Gastroesophageal sphincter (tissue), 4 donors: ENCODE data around the gene GRM8. TPM values are rescaled to one million over a fixed set of nuclear protein-coding genes. Genes with fewer than 3 reads are reported as not detected.

Experiments
- ATAC-seq: fragments of 150-250 bp; one replicate; pipeline ENCODE4 v1.9.1; 2016; ENCODE audit warnings: mild to moderate bottlenecking, moderate library complexity
- H3K27ac ChIP-seq, 4 donors: fragments of 200-600 bp; sonication (generic) in 3 of 4; 1 replicate in 3 of 4; 2 replicates in 1 of 4; pipeline ENCODE4 v1.5.1; 2016 to 2019
- H3K27me3 ChIP-seq: fragments of 200-600 bp; sonication (generic); one replicate; pipeline ENCODE4 v1.5.1; 2019
- H3K36me3 ChIP-seq, 2 donors: fragments of 200-600 bp; sonication (generic); one replicate each; pipeline ENCODE4 v1.5.1; 2019; ENCODE audit warnings: control low read depth in 1 of 2
- H3K4me1 ChIP-seq, 3 donors: fragments of 200-600 bp; sonication (generic); 1 replicate in 2 of 3; 2 replicates in 1 of 3; pipeline ENCODE4 v1.5.1; 2016 to 2019; ENCODE audit warnings: control low read depth in 2 of 3
- H3K4me3 ChIP-seq, 2 donors: fragments of 200-600 bp; sonication (generic); one replicate each; pipeline ENCODE4 v1.5.1; 2019; ENCODE audit warnings: mild to moderate bottlenecking in 1 of 2, moderate library complexity in 1 of 2
- H3K9me3 ChIP-seq, 3 donors: fragments of 200-600 bp; sonication (generic); one replicate each; pipeline ENCODE4 v1.5.1; 2017 to 2019; ENCODE audit warnings: control low read depth in 2 of 3
- EP300 ChIP-seq: sonication (generic); formaldehyde crosslinking; IDR thresholded peaks from one replicate; pipeline ENCODE4 v1.6.1; 2017; ENCODE audit warnings: antibody characterized with exemption, mild to moderate bottlenecking
- POLR2A ChIP-seq, 2 donors: fragments of 450-650 bp; IDR thresholded peaks; one replicate each; pipeline ENCODE4 v1.6.1; 2017; ENCODE audit warnings: antibody characterized with exemption in 2 of 2, mild to moderate bottlenecking in 2 of 2, moderate library complexity in 1 of 2
- POLR2AphosphoS5 ChIP-seq: sonication (generic); formaldehyde crosslinking; IDR thresholded peaks from one replicate; pipeline ENCODE4 v1.6.1; 2017; ENCODE audit warnings: antibody characterized with exemption
- WGBS, 2 donors: methylation state at CpG; one replicate each; pipeline ENCODE4 v1.1.5; 2018; ENCODE audit warnings: low coverage in 1 of 2; 5-methylcytosine and 5-hydroxymethylcytosine counted together
- total RNA-seq, 4 donors: library from RNA; depleted of rRNA; stranded (reverse); fragments of >200 nt; gene quantifications; one replicate each; pipeline ENCODE4 v1.1.0, GENCODE V29; 2016
- TF ChIP-seq, protein P1 (sequence below), 4 experiments: fragments of 200-600 bp in 2 of 4; fragments of 450-650 bp in 2 of 4; sonication (generic) in 1 of 4; IDR thresholded peaks; one replicate each; pipeline ENCODE4 v1.5.1; 2017 to 2019; ENCODE audit warnings: antibody characterized with exemption in 4 of 4, mild to moderate bottlenecking in 2 of 4, moderate library complexity in 2 of 4

Gene GRM8
- total RNA-seq, 4 donors from 2014 or later, result 0.07 to 3.4 (median 0.93) TPM; not detected in 1

DNA sequence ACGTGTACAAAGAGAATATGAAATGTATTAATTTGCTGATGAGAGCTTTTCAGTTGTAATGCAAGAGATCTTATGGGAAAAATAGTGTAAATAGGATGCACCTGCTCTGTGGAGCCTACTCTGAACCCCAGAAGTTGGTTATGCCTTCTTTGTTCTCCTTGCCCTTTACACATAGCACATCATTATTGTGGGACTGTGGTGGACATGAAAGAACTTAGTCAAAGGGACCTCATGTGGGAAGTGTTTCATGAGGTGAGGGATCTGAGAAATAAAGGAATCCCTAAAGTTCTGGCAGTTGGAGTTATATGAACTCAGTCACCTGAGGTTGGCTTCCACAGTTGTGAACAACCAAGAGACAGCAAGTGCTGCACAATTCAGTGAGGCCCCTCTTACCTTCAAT lies 66.1 kb downstream of the GRM8 start:
- Histone ChIP-seq H3K36me3 (no peaks in the 10 kb centered on the region), H3K27me3 (peaks cover 6% of the 10 kb centered on the region), H3K4me1 (no peaks in the 10 kb centered on the region), H3K27ac (no peak overlapping the region), H3K9me3 (no peaks in the 10 kb centered on the region), H3K4me3 (no peak overlapping the region)
- no peak for ATAC-seq
- TF ChIP-seq, protein P1, sequence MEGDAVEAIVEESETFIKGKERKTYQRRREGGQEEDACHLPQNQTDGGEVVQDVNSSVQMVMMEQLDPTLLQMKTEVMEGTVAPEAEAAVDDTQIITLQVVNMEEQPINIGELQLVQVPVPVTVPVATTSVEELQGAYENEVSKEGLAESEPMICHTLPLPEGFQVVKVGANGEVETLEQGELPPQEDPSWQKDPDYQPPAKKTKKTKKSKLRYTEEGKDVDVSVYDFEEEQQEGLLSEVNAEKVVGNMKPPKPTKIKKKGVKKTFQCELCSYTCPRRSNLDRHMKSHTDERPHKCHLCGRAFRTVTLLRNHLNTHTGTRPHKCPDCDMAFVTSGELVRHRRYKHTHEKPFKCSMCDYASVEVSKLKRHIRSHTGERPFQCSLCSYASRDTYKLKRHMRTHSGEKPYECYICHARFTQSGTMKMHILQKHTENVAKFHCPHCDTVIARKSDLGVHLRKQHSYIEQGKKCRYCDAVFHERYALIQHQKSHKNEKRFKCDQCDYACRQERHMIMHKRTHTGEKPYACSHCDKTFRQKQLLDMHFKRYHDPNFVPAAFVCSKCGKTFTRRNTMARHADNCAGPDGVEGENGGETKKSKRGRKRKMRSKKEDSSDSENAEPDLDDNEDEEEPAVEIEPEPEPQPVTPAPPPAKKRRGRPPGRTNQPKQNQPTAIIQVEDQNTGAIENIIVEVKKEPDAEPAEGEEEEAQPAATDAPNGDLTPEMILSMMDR (IDR thresholded peaks at IDR 0.05), result no peak
- no peak for TF ChIP-seq POLR2AphosphoS5
- TF ChIP-seq POLR2A (IDR thresholded peaks at IDR 0.05), result no peak
- no peak for TF ChIP-seq EP300
- WGBS, 2 donors, result 45% methylated on average over 1 of the region's 1 CpG; no CpG with 5 or more reads in 1 of the 2 donors

DNA sequence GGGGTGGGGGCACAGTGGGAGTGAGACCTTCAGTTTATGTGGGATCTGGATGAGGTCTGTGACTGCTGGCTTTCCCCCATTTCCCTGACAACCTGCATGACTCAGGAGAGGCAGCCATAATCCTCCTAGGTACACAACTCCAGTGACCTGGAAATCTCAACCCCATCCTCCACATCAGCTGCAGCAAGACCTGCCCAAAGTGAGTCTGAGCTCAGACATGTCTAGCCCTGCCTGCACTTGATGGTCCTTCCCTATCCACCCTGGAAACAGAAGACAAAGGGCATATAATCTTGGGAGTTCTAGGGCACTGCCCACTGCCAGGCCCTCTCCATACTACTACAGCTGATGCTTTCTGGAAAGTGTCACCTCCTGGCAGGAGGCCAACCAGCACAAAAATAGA lies 75.6 kb downstream of the GRM8 start:
- no peaks in the 10 kb centered on the region for H3K27me3 ChIP-seq
- TF ChIP-seq POLR2AphosphoS5 (no peak), EP300 (no peak), POLR2A (IDR thresholded peaks at IDR 0.05) (no peak)
- TF ChIP-seq, protein P1 (IDR thresholded peaks at IDR 0.05), result no peak

DNA sequence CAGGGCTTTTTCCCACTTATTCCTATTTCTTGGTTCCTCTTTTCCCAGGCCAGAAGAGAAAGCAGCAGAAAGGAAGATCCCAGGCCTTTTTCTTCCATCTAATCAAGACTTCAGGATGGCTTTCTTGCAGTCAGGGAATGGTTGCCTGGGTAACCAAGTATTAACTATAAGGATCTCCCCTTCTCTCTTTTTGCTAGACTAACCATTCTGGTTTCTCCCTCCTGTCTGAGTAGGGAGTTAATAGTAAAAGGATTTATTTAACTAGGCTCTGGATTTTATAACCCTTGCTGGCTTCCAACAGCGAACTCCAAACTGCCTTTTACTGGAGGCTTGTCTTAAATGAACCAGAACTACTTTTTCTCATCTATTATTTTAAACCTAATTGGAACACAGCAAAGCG lies 90.4 kb downstream of the GRM8 start:
- Histone ChIP-seq H3K4me1 (no peaks in the 10 kb centered on the region), H3K9me3 (no peaks in the 10 kb centered on the region), H3K4me3 (no peak overlapping the region), H3K27ac (no peak overlapping the region), H3K27me3 (no peaks in the 10 kb centered on the region), H3K36me3 (no peaks in the 10 kb centered on the region)
- ATAC-seq, result no peak
- TF ChIP-seq POLR2A (IDR thresholded peaks at IDR 0.05) (no peak), EP300 (no peak), POLR2AphosphoS5 (no peak)
- TF ChIP-seq, protein P1 (IDR thresholded peaks at IDR 0.05), result no peak
- 44 to 61% methylated on average over 1 to 2 of the region's 2 CpGs for WGBS, 2 donors

More for the DNA sequence above, 75.6 kb downstream of the GRM8 start:
- Histone ChIP-seq H3K4me1 (no peaks in the 10 kb centered on the region), H3K9me3 (peaks cover 0 to 26% (median 0%) of the 10 kb centered on the region in 3 donors), H3K36me3 (no peaks in the 10 kb centered on the region), H3K27ac (no peak overlapping the region), H3K4me3 (no peak overlapping the region)
- no peak for ATAC-seq

DNA sequence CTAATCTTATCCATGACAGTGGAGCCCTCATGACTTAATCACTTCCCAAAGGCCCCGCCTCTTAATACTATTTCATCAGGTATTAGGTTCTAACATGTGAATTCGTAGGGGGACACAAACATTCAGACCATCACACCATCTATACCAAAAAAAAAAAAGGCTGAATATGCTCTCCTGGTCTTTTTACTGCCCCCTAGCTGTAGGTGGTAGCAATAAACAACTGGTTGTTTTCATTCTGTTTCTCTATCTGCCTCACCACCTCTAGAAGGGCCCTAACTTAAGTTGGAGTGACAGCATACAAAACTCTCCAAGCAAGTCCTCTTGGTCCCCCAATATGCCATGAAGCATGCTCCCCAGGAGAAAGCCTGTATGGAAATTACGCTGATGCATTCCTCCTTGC lies 94.1 kb downstream of the GRM8 start:
- Histone ChIP-seq H3K27ac (no peak overlapping the region), H3K27me3 (peaks cover 4% of the 10 kb centered on the region), H3K36me3 (no peaks in the 10 kb centered on the region), H3K4me3 (no peak overlapping the region), H3K9me3 (no peaks in the 10 kb centered on the region), H3K4me1 (no peaks in the 10 kb centered on the region)
- no peak for ATAC-seq
- 62 to 70% methylated on average over 2 to 3 of the region's 3 CpGs for WGBS, 2 donors
- TF ChIP-seq, protein P1 (IDR thresholded peaks at IDR 0.05), result no peak
- no peak for TF ChIP-seq EP300
- TF ChIP-seq POLR2A (IDR thresholded peaks at IDR 0.05), result no peak
- no peak for TF ChIP-seq POLR2AphosphoS5

DNA sequence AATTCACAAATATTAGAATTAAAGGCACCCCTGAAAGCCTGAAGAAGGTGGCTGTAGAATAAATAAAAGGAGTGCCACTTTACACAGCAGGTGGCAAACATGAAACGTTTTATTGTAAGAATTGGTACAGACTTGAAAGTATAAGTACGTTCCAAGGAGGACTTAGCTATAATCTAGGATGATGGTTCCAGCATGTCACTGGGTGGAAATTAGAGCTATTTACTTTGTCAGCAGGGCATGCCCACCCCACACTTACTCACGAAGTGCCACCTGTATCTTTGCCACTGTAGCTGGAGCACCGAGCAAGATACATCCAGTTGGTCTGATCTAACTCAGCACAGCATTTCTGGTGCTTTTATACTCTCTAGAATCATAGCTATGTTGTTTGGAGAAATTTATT lies 97.8 kb downstream of the GRM8 start:
- TF ChIP-seq EP300 (no peak), POLR2AphosphoS5 (no peak), POLR2A (IDR thresholded peaks at IDR 0.05) (no peak)
- TF ChIP-seq, protein P1 (IDR thresholded peaks at IDR 0.05), result no peak

More for the DNA sequence above, 97.8 kb downstream of the GRM8 start:
- 63 to 71% methylated on average over 3 of the region's 4 CpGs for whole genome bisulfite sequencing, 2 donors
- H3K27ac ChIP-seq, result no peak overlapping the region
- no peak for ATAC-seq
- H3K36me3 ChIP-seq, result no peaks in the 10 kb centered on the region
- H3K27me3 ChIP-seq, result peaks cover 8% of the 10 kb centered on the region
- no peaks in the 10 kb centered on the region for H3K4me1 ChIP-seq
- no peaks in the 10 kb centered on the region for H3K9me3 ChIP-seq
- H3K4me3 ChIP-seq, result no peak overlapping the region
